ENCODE data around the gene MRPL58.
A peak's percentile ranks its signal among the peaks of the same experiment; 100 is the strongest.
"Not testable (repeated sequence)": the region's sequence is repeated elsewhere in the genome, so short reads cannot be mapped to it uniquely, and the experiment has no call there.

The MRPL58 gene

GRCh38 chr17:75001915-75002843 lies 10.3 kb upstream of the MRPL58 start:
- no peak overlapping the region for H3K27ac ChIP-seq (ENCODE audit: low read depth in 2 of 2, low read length in 2 of 2)
- peaks cover 3 to 4% of the 10 kb centered on the region in 2 donors for H3K36me3 ChIP-seq (ENCODE audit: control insufficient read depth in 2 of 2, insufficient read depth in 2 of 2, low read length in 2 of 2)
- no peak overlapping the region for H3K9ac ChIP-seq (ENCODE audit: low read depth in 1 of 2, low read length in 2 of 2)
- H3K9me3 ChIP-seq (ENCODE audit: control insufficient read depth in 2 of 2, low read length in 2 of 2) = no peaks in the 10 kb centered on the region
- no peak overlapping the region for H3K4me3 ChIP-seq (ENCODE audit: low read length in 2 of 2)
- no peaks in the 10 kb centered on the region for H3K4me1 ChIP-seq (ENCODE audit: control insufficient read depth in 2 of 2, insufficient read depth in 2 of 2, low read length in 2 of 2)
- no peaks in the 10 kb centered on the region for H3K27me3 ChIP-seq (ENCODE audit: control insufficient read depth in 2 of 2, insufficient read depth in 2 of 2, low read length in 2 of 2)

- H3K36me3 ChIP-seq (ENCODE audit: control insufficient read depth in 2 of 2, insufficient read depth in 2 of 2, low read length in 2 of 2) = peaks cover 3 to 4% of the 10 kb centered on the region in 2 donors
- H3K4me1 ChIP-seq (ENCODE audit: control insufficient read depth in 2 of 2, insufficient read depth in 2 of 2, low read length in 2 of 2) = no peaks in the 10 kb centered on the region
- no peak overlapping the region for H3K4me3 ChIP-seq (ENCODE audit: low read length in 2 of 2)
- H3K9me3 ChIP-seq (ENCODE audit: control insufficient read depth in 2 of 2, low read length in 2 of 2) = no peaks in the 10 kb centered on the region
- H3K27me3 ChIP-seq (ENCODE audit: control insufficient read depth in 2 of 2, insufficient read depth in 2 of 2, low read length in 2 of 2) = peaks cover 0 to 2% of the 10 kb centered on the region in 2 donors
- H3K27ac ChIP-seq (ENCODE audit: low read depth in 2 of 2, low read length in 2 of 2) = no peak overlapping the region
- no peak overlapping the region for H3K9ac ChIP-seq (ENCODE audit: low read depth in 1 of 2, low read length in 2 of 2)
These were observed 9.2 kb upstream of the MRPL58 start for GRCh38 chr17:75003070-75003956.

GRCh38 chr17:75003957-75004355 lies 8.5 kb upstream of the MRPL58 start:
- Histone ChIP-seq H3K4me1 (ENCODE audit: control insufficient read depth in 2 of 2, insufficient read depth in 2 of 2, low read length in 2 of 2) (peaks cover 0 to under 1% of the 10 kb centered on the region in 2 donors), H3K4me3 (ENCODE audit: low read length in 2 of 2) (no peak overlapping the region), H3K36me3 (ENCODE audit: control insufficient read depth in 2 of 2, insufficient read depth in 2 of 2, low read length in 2 of 2) (peaks cover 3 to 4% of the 10 kb centered on the region in 2 donors)

GRCh38 chr17:75004371-75004770 lies 8.1 kb upstream of the MRPL58 start:
- Histone ChIP-seq H3K27ac (ENCODE audit: low read depth in 2 of 2, low read length in 2 of 2) (no peak overlapping the region), H3K4me1 (ENCODE audit: control insufficient read depth in 2 of 2, insufficient read depth in 2 of 2, low read length in 2 of 2) (peaks cover 0 to 3% of the 10 kb centered on the region in 2 donors), H3K9me3 (ENCODE audit: control insufficient read depth in 2 of 2, low read length in 2 of 2) (no peaks in the 10 kb centered on the region), H3K9ac (ENCODE audit: low read depth in 1 of 2, low read length in 2 of 2) (no peak overlapping the region), H3K4me3 (ENCODE audit: low read length in 2 of 2) (no peak overlapping the region), H3K36me3 (ENCODE audit: control insufficient read depth in 2 of 2, insufficient read depth in 2 of 2, low read length in 2 of 2) (peaks cover 3 to 4% of the 10 kb centered on the region in 2 donors), H3K27me3 (ENCODE audit: control insufficient read depth in 2 of 2, insufficient read depth in 2 of 2, low read length in 2 of 2) (peaks cover 0 to 2% of the 10 kb centered on the region in 2 donors)

More at GRCh38 chr17:75003957-75004355, 8.5 kb upstream of the MRPL58 start:
- Histone ChIP-seq H3K27me3 (ENCODE audit: control insufficient read depth in 2 of 2, insufficient read depth in 2 of 2, low read length in 2 of 2) (peaks cover 0 to 2% of the 10 kb centered on the region in 2 donors), H3K27ac (ENCODE audit: low read depth in 2 of 2, low read length in 2 of 2) (no peak overlapping the region), H3K9ac (ENCODE audit: low read depth in 1 of 2, low read length in 2 of 2) (no peak overlapping the region), H3K9me3 (ENCODE audit: control insufficient read depth in 2 of 2, low read length in 2 of 2) (no peaks in the 10 kb centered on the region)

- Histone ChIP-seq H3K4me3 (ENCODE audit: low read length in 2 of 2) (no peak overlapping the region), H3K9ac (ENCODE audit: low read depth in 1 of 2, low read length in 2 of 2) (no peak overlapping the region), H3K27me3 (ENCODE audit: control insufficient read depth in 2 of 2, insufficient read depth in 2 of 2, low read length in 2 of 2) (peaks cover 0 to 2% of the 10 kb centered on the region in 2 donors), H3K4me1 (ENCODE audit: control insufficient read depth in 2 of 2, insufficient read depth in 2 of 2, low read length in 2 of 2) (peaks cover 0 to 7% of the 10 kb centered on the region in 2 donors), H3K9me3 (ENCODE audit: control insufficient read depth in 2 of 2, low read length in 2 of 2) (no peaks in the 10 kb centered on the region), H3K27ac (ENCODE audit: low read depth in 2 of 2, low read length in 2 of 2) (no peak overlapping the region), H3K36me3 (ENCODE audit: control insufficient read depth in 2 of 2, insufficient read depth in 2 of 2, low read length in 2 of 2) (peaks cover 3 to 4% of the 10 kb centered on the region in 2 donors)
These were observed 7.2 kb upstream of the MRPL58 start for GRCh38 chr17:75005291-75005690.

GRCh38 chr17:75006084-75006483 lies 6.4 kb upstream of the MRPL58 start:
- not testable (repeated sequence) for H3K9me3 ChIP-seq (ENCODE audit: control insufficient read depth in 2 of 2, low read length in 2 of 2); H3K27me3 ChIP-seq (ENCODE audit: control insufficient read depth in 2 of 2, insufficient read depth in 2 of 2, low read length in 2 of 2); H3K36me3 ChIP-seq (ENCODE audit: control insufficient read depth in 2 of 2, insufficient read depth in 2 of 2, low read length in 2 of 2); H3K27ac ChIP-seq (ENCODE audit: low read depth in 2 of 2, low read length in 2 of 2); H3K4me1 ChIP-seq (ENCODE audit: control insufficient read depth in 2 of 2, insufficient read depth in 2 of 2, low read length in 2 of 2); H3K4me3 ChIP-seq (ENCODE audit: low read length in 2 of 2); H3K9ac ChIP-seq (ENCODE audit: low read depth in 1 of 2, low read length in 2 of 2)

GRCh38 chr17:75006653-75007052 lies 5.8 kb upstream of the MRPL58 start:
- Histone ChIP-seq H3K36me3 (ENCODE audit: control insufficient read depth in 2 of 2, insufficient read depth in 2 of 2, low read length in 2 of 2) (peaks cover 3 to 4% of the 10 kb centered on the region in 2 donors), H3K27ac (ENCODE audit: low read depth in 2 of 2, low read length in 2 of 2) (no peak overlapping the region), H3K4me1 (ENCODE audit: control insufficient read depth in 2 of 2, insufficient read depth in 2 of 2, low read length in 2 of 2) (peaks cover 6 to 15% of the 10 kb centered on the region in 2 donors), H3K27me3 (ENCODE audit: control insufficient read depth in 2 of 2, insufficient read depth in 2 of 2, low read length in 2 of 2) (peaks cover 0 to 2% of the 10 kb centered on the region in 2 donors), H3K4me3 (ENCODE audit: low read length in 2 of 2) (no peak overlapping the region), H3K9me3 (ENCODE audit: control insufficient read depth in 2 of 2, low read length in 2 of 2) (no peaks in the 10 kb centered on the region), H3K9ac (ENCODE audit: low read depth in 1 of 2, low read length in 2 of 2) (no peak overlapping the region)

- Histone ChIP-seq H3K27me3 (ENCODE audit: control insufficient read depth in 2 of 2, insufficient read depth in 2 of 2, low read length in 2 of 2) (peaks cover 0 to 2% of the 10 kb centered on the region in 2 donors), H3K36me3 (ENCODE audit: control insufficient read depth in 2 of 2, insufficient read depth in 2 of 2, low read length in 2 of 2) (no peaks in the 10 kb centered on the region), H3K27ac (ENCODE audit: low read depth in 2 of 2, low read length in 2 of 2) (no peak overlapping the region), H3K9ac (ENCODE audit: low read depth in 1 of 2, low read length in 2 of 2) (no peak overlapping the region), H3K4me3 (ENCODE audit: low read length in 2 of 2) (no peak overlapping the region), H3K4me1 (ENCODE audit: control insufficient read depth in 2 of 2, insufficient read depth in 2 of 2, low read length in 2 of 2) (peaks cover 15 to 26% of the 10 kb centered on the region in 2 donors), H3K9me3 (ENCODE audit: control insufficient read depth in 2 of 2, low read length in 2 of 2) (no peaks in the 10 kb centered on the region)
These were observed 4.1 kb upstream of the MRPL58 start for GRCh38 chr17:75008373-75008772.

GRCh38 chr17:75009139-75009724 lies 3.2 kb upstream of the MRPL58 start:
- H3K4me1 ChIP-seq (ENCODE audit: control insufficient read depth in 2 of 2, insufficient read depth in 2 of 2, low read length in 2 of 2) = peaks cover 19 to 31% of the 10 kb centered on the region in 2 donors
- H3K36me3 ChIP-seq (ENCODE audit: control insufficient read depth in 2 of 2, insufficient read depth in 2 of 2, low read length in 2 of 2) = no peaks in the 10 kb centered on the region
- H3K27me3 ChIP-seq (ENCODE audit: control insufficient read depth in 2 of 2, insufficient read depth in 2 of 2, low read length in 2 of 2) = peaks cover 0 to 2% of the 10 kb centered on the region in 2 donors
- H3K9ac ChIP-seq (ENCODE audit: low read depth in 1 of 2, low read length in 2 of 2) = no peak overlapping the region
- H3K27ac ChIP-seq (ENCODE audit: low read depth in 2 of 2, low read length in 2 of 2) = peak overlapping the region; percentile 37 to 38
- H3K4me3 ChIP-seq (ENCODE audit: low read length in 2 of 2) = no peak overlapping the region
- no peaks in the 10 kb centered on the region for H3K9me3 ChIP-seq (ENCODE audit: control insufficient read depth in 2 of 2, low read length in 2 of 2)
